ENCODE measurements around the gene PPP1R13B.

DNA sequence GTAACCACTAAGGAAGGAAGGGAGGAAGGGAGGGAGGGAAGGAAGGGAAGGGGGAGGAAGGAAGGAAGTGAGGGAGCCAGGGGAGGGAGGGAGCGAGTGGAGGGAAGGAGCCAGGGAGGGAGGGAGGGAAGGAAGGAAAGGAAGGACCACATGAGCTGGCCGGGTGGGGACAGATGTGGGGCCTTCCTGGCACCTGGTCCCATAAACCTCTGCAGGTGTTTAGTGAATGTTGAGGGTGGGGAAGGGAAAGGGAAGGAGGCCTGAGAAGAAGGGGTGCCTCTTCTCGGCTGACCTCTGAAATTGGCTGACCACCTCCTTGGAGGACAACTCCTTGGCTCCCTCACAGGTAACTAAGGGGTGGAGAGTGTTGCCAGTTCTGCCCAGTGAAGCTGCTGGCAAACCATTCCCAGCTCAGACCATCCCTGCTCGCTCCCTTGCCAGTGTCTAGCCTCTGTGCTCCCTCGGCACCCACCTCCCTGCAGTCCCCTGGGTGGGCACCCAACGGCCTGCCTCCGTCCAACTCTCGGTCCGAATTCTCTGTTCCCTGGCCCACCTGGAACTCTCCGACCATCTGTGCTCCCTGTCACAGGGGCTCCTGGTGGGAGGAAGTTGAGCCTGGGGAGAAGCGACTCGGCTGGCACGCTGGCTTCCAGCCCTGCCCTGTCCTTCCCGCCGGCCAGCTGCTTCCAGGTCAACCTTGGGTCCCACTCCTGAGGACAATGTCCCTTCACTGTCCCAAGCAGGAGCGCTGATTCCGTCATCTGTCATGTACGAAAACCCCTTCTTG, 12.2 kb upstream of the PPP1R13B start:
- TF ChIP-seq EZH2 (IDR thresholded peaks at IDR 0.05) (no peak), POLR2AphosphoS5 (IDR thresholded peaks at IDR 0.05; ENCODE audit: borderline replicate concordance, low read depth, low read length) (no peak)

All from SK-N-MC (cell line).